ENCODE results near the gene HOXB8.
A peak's percentile ranks its signal among the peaks of the same experiment; 100 is the strongest.

Gene HOXB8

GRCh38 chr17:48583708-48584222 lies 31.3 kb downstream of the HOXB8 start:
- Histone ChIP-seq H3K4me3 (ENCODE audit: low read length in 2 of 2) (no peak overlapping the region), H3K36me3 (ENCODE audit: control insufficient read depth in 2 of 2, insufficient read depth in 2 of 2, low read length in 2 of 2) (peaks cover 0 to 3% of the 10 kb centered on the region in 2 donors), H3K27ac (ENCODE audit: low read depth in 2 of 2, low read length in 2 of 2) (peak overlapping the region in 1 of 2 donors; percentile 38), H3K9ac (ENCODE audit: low read depth in 1 of 2, low read length in 2 of 2) (no peak overlapping the region), H3K4me1 (ENCODE audit: control insufficient read depth in 2 of 2, insufficient read depth in 2 of 2, low read length in 2 of 2) (peaks cover 39 to 61% of the 10 kb centered on the region in 2 donors), H3K9me3 (ENCODE audit: control insufficient read depth in 2 of 2, low read length in 2 of 2) (no peaks in the 10 kb centered on the region), H3K27me3 (ENCODE audit: control insufficient read depth in 2 of 2, insufficient read depth in 2 of 2, low read length in 2 of 2) (peaks cover 2 to 4% of the 10 kb centered on the region in 2 donors)

GRCh38 chr17:48582750-48583069 lies 32.4 kb downstream of the HOXB8 start:
- Histone ChIP-seq H3K4me3 (ENCODE audit: low read length in 2 of 2) (peak overlapping the region; percentile 55 to 69), H3K27ac (ENCODE audit: low read depth in 2 of 2, low read length in 2 of 2) (peak overlapping the region; percentile 75 to 83), H3K9ac (ENCODE audit: low read depth in 1 of 2, low read length in 2 of 2) (peak overlapping the region in 1 of 2 donors; percentile 27), H3K27me3 (ENCODE audit: control insufficient read depth in 2 of 2, insufficient read depth in 2 of 2, low read length in 2 of 2) (peaks cover 2 to 4% of the 10 kb centered on the region in 2 donors), H3K9me3 (ENCODE audit: control insufficient read depth in 2 of 2, low read length in 2 of 2) (no peaks in the 10 kb centered on the region), H3K36me3 (ENCODE audit: control insufficient read depth in 2 of 2, insufficient read depth in 2 of 2, low read length in 2 of 2) (peaks cover 0 to 3% of the 10 kb centered on the region in 2 donors), H3K4me1 (ENCODE audit: control insufficient read depth in 2 of 2, insufficient read depth in 2 of 2, low read length in 2 of 2) (peaks cover 42 to 57% of the 10 kb centered on the region in 2 donors)

GRCh38 chr17:48579760-48580554 lies 35.1 kb downstream of the HOXB8 start:
- H3K9me3 ChIP-seq (ENCODE audit: control insufficient read depth in 2 of 2, low read length in 2 of 2): no peaks in the 10 kb centered on the region
- H3K36me3 ChIP-seq (ENCODE audit: control insufficient read depth in 2 of 2, insufficient read depth in 2 of 2, low read length in 2 of 2): peaks cover 0 to 3% of the 10 kb centered on the region in 2 donors
- peaks cover 2 to 4% of the 10 kb centered on the region in 2 donors for H3K27me3 ChIP-seq (ENCODE audit: control insufficient read depth in 2 of 2, insufficient read depth in 2 of 2, low read length in 2 of 2)
- peak overlapping the region; percentile 41 for H3K9ac ChIP-seq (ENCODE audit: low read depth in 1 of 2, low read length in 2 of 2)
- peak overlapping the region; percentile 4 to 69 for H3K4me3 ChIP-seq (ENCODE audit: low read length in 2 of 2)
- H3K4me1 ChIP-seq (ENCODE audit: control insufficient read depth in 2 of 2, insufficient read depth in 2 of 2, low read length in 2 of 2): peaks cover 48% of the 10 kb centered on the region in 2 donors
- peak overlapping the region; percentile 75 to 83 for H3K27ac ChIP-seq (ENCODE audit: low read depth in 2 of 2, low read length in 2 of 2)

- Histone ChIP-seq H3K27me3 (ENCODE audit: control insufficient read depth in 2 of 2, insufficient read depth in 2 of 2, low read length in 2 of 2) (peaks cover 2 to 4% of the 10 kb centered on the region in 2 donors), H3K27ac (ENCODE audit: low read depth in 2 of 2, low read length in 2 of 2) (peak overlapping the region; percentile 59 to 83), H3K36me3 (ENCODE audit: control insufficient read depth in 2 of 2, insufficient read depth in 2 of 2, low read length in 2 of 2) (peaks cover 0 to 3% of the 10 kb centered on the region in 2 donors), H3K4me1 (ENCODE audit: control insufficient read depth in 2 of 2, insufficient read depth in 2 of 2, low read length in 2 of 2) (peaks cover 44 to 48% of the 10 kb centered on the region in 2 donors), H3K4me3 (ENCODE audit: low read length in 2 of 2) (peak overlapping the region in 1 of 2 donors; percentile 75), H3K9me3 (ENCODE audit: control insufficient read depth in 2 of 2, low read length in 2 of 2) (no peaks in the 10 kb centered on the region), H3K9ac (ENCODE audit: low read depth in 1 of 2, low read length in 2 of 2) (peak overlapping the region in 1 of 2 donors; percentile 17)
Observed at GRCh38 chr17:48579471-48579759, 35.7 kb downstream of the HOXB8 start.

GRCh38 chr17:48578616-48579470 lies 36.2 kb downstream of the HOXB8 start:
- Histone ChIP-seq H3K4me3 (ENCODE audit: low read length in 2 of 2) (peak overlapping the region; percentile 41 to 75), H3K27me3 (ENCODE audit: control insufficient read depth in 2 of 2, insufficient read depth in 2 of 2, low read length in 2 of 2) (peaks cover 2 to 4% of the 10 kb centered on the region in 2 donors), H3K9me3 (ENCODE audit: control insufficient read depth in 2 of 2, low read length in 2 of 2) (no peaks in the 10 kb centered on the region), H3K27ac (ENCODE audit: low read depth in 2 of 2, low read length in 2 of 2) (peak overlapping the region; percentile 59 to 83), H3K4me1 (ENCODE audit: control insufficient read depth in 2 of 2, insufficient read depth in 2 of 2, low read length in 2 of 2) (peaks cover 39 to 48% of the 10 kb centered on the region in 2 donors), H3K36me3 (ENCODE audit: control insufficient read depth in 2 of 2, insufficient read depth in 2 of 2, low read length in 2 of 2) (peaks cover 0 to 3% of the 10 kb centered on the region in 2 donors), H3K9ac (ENCODE audit: low read depth in 1 of 2, low read length in 2 of 2) (peak overlapping the region; percentile 55 to 72)

GRCh38 chr17:48577946-48578615 lies 37.0 kb downstream of the HOXB8 start, which contains the start of gene HOXB4:
Gene HOXB4, minus strand, starts transcription at chr17:48578350. Its CDS starts 31 bp downstream, at chr17:48578319.
- H3K9ac ChIP-seq (ENCODE audit: low read depth in 1 of 2, low read length in 2 of 2): peak within 1 kb of the TSS; percentile 55 to 72
- H3K9me3 ChIP-seq (ENCODE audit: control insufficient read depth in 2 of 2, low read length in 2 of 2): no peaks in the 10 kb centered on the region
- H3K36me3 ChIP-seq (ENCODE audit: control insufficient read depth in 2 of 2, insufficient read depth in 2 of 2, low read length in 2 of 2): no peaks in the 10 kb centered on the region
- H3K4me3 ChIP-seq (ENCODE audit: low read length in 2 of 2): peak within 1 kb of the TSS; percentile 53 to 75
- peaks cover 2 to 4% of the 10 kb centered on the region in 2 donors for H3K27me3 ChIP-seq (ENCODE audit: control insufficient read depth in 2 of 2, insufficient read depth in 2 of 2, low read length in 2 of 2)
- H3K27ac ChIP-seq (ENCODE audit: low read depth in 2 of 2, low read length in 2 of 2): peak within 1 kb of the TSS; percentile 85 to 86
- peaks cover 38 to 48% of the 10 kb centered on the region in 2 donors for H3K4me1 ChIP-seq (ENCODE audit: control insufficient read depth in 2 of 2, insufficient read depth in 2 of 2, low read length in 2 of 2)

GRCh38 chr17:48577330-48577945 lies 37.7 kb downstream of the HOXB8 start:
- H3K9me3 ChIP-seq (ENCODE audit: control insufficient read depth in 2 of 2, low read length in 2 of 2): no peaks in the 10 kb centered on the region
- H3K4me3 ChIP-seq (ENCODE audit: low read length in 2 of 2): peak overlapping the region; percentile 53 to 60
- H3K4me1 ChIP-seq (ENCODE audit: control insufficient read depth in 2 of 2, insufficient read depth in 2 of 2, low read length in 2 of 2): peaks cover 34 to 47% of the 10 kb centered on the region in 2 donors
- peak overlapping the region; percentile 85 to 86 for H3K27ac ChIP-seq (ENCODE audit: low read depth in 2 of 2, low read length in 2 of 2)
- peaks cover 2 to 4% of the 10 kb centered on the region in 2 donors for H3K27me3 ChIP-seq (ENCODE audit: control insufficient read depth in 2 of 2, insufficient read depth in 2 of 2, low read length in 2 of 2)
- peaks cover 3 to 6% of the 10 kb centered on the region in 2 donors for H3K36me3 ChIP-seq (ENCODE audit: control insufficient read depth in 2 of 2, insufficient read depth in 2 of 2, low read length in 2 of 2)
- H3K9ac ChIP-seq (ENCODE audit: low read depth in 1 of 2, low read length in 2 of 2): peak overlapping the region in 1 of 2 donors; percentile 50

- H3K9ac ChIP-seq (ENCODE audit: low read depth in 1 of 2, low read length in 2 of 2): peak overlapping the region in 1 of 2 donors; percentile 50
- H3K27ac ChIP-seq (ENCODE audit: low read depth in 2 of 2, low read length in 2 of 2): peak overlapping the region; percentile 85 to 86
- H3K27me3 ChIP-seq (ENCODE audit: control insufficient read depth in 2 of 2, insufficient read depth in 2 of 2, low read length in 2 of 2): peaks cover 2 to 4% of the 10 kb centered on the region in 2 donors
- peaks cover 6 to 7% of the 10 kb centered on the region in 2 donors for H3K36me3 ChIP-seq (ENCODE audit: control insufficient read depth in 2 of 2, insufficient read depth in 2 of 2, low read length in 2 of 2)
- no peaks in the 10 kb centered on the region for H3K9me3 ChIP-seq (ENCODE audit: control insufficient read depth in 2 of 2, low read length in 2 of 2)
- H3K4me3 ChIP-seq (ENCODE audit: low read length in 2 of 2): peak overlapping the region; percentile 53 to 60
- peaks cover 34 to 45% of the 10 kb centered on the region in 2 donors for H3K4me1 ChIP-seq (ENCODE audit: control insufficient read depth in 2 of 2, insufficient read depth in 2 of 2, low read length in 2 of 2)
Observed at GRCh38 chr17:48576479-48577309, 38.4 kb downstream of the HOXB8 start.

Measured in mucosa of rectum (tissue), 2 donors.